Fibroblast of the aortic adventitia (primary cell): Measurements from ENCODE around the gene CALHM2. TPM values are rescaled to one million over a fixed set of nuclear protein-coding genes. Genes with fewer than 3 reads are reported as not detected.
A peak's percentile ranks its signal among the peaks of the same experiment; 100 is the strongest.

Experiments used
- DNase-seq: peaks from one replicate; pipeline ENCODE4 v3.0.0-alpha.2; 2010; ENCODE audit warnings: low read depth
- H3K4me3 ChIP-seq: 2 replicates; pipeline ENCODE4 v1.5.1; 2011; ENCODE audit warnings: low read depth, mild to moderate bottlenecking, control low read depth, low read length, moderate library complexity
- total RNA-seq: library from RNA; depleted of rRNA; stranded (reverse); fragments of >200 nt; gene quantifications from 2 replicates; pipeline ENCODE4 v1.2.3, GENCODE V29; 2012; ENCODE audit warnings: low replicate concordance
- TF ChIP-seq, protein P1 (sequence below): IDR thresholded peaks from 2 replicates; pipeline ENCODE4 v1.5.1; 2011; ENCODE audit warnings: mild to moderate bottlenecking, low read length, control low read depth, inconsistent platforms; ENCODE audit not compliant: insufficient read depth

CALHM2 gene
- total RNA-seq, 1 donor: 57.6 TPM

DNA sequence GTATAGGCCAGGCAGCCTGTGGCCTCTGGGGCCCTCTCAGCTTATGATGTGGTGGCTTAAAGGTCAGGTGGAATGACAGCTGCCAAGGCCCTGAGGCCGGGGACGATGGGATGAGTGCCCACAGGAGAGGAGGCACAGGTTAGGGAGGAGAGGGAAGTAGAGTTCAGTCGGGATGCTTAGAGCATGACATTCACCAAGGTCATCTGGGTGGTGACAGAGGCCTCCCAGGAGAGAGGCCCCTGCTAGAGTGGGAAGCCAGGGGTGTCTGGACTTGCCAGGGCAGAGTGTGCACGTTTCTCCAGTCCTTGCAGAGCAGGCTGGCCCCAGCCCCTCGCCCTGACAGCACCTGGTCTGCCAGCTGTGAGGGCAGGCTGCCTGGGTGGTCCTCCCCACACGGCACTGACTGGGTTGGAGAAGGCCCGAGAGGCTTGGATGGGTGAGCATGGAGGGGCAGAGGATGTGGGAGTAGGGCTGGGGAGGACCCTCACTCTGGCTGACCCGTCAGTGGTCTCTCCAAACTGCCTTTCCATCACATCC, 5.1 kb upstream of the CALHM2 start:
- DNase-seq: no peak
- no peak overlapping the region for H3K4me3 ChIP-seq
- TF ChIP-seq, protein P1, sequence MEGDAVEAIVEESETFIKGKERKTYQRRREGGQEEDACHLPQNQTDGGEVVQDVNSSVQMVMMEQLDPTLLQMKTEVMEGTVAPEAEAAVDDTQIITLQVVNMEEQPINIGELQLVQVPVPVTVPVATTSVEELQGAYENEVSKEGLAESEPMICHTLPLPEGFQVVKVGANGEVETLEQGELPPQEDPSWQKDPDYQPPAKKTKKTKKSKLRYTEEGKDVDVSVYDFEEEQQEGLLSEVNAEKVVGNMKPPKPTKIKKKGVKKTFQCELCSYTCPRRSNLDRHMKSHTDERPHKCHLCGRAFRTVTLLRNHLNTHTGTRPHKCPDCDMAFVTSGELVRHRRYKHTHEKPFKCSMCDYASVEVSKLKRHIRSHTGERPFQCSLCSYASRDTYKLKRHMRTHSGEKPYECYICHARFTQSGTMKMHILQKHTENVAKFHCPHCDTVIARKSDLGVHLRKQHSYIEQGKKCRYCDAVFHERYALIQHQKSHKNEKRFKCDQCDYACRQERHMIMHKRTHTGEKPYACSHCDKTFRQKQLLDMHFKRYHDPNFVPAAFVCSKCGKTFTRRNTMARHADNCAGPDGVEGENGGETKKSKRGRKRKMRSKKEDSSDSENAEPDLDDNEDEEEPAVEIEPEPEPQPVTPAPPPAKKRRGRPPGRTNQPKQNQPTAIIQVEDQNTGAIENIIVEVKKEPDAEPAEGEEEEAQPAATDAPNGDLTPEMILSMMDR: no peak

DNA sequence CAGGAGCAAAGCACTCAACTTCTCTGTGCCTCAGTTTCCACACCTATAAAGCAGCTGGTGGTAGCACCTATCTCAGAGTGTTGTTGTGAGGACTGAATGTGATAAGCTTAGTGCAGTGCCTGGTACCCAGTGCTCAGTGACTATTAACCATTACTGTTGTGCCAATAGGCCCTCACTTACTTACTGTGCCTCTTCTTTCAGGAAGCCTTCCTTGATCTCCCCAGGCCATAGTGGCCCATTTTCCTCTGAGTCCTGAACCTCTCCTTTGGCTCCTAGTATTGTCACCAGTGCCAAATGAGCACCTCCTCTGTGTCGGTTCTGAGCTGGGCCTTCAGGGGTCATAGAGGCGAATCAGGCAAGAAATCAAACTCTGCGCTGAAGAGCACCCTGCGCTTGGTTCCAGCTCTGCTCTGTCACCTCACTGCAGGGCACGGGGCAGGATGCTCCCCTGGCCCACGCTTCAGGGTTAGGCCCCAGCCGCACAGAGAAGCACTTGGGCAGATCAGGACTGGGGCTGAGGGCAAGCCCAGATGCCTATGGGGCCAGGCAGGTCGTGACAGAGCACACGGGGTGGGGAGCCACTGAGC, 4.0 kb upstream of the CALHM2 start:
- TF ChIP-seq, protein P1: no peak
- DNase-seq: no peak
- H3K4me3 ChIP-seq: no peak overlapping the region

DNA sequence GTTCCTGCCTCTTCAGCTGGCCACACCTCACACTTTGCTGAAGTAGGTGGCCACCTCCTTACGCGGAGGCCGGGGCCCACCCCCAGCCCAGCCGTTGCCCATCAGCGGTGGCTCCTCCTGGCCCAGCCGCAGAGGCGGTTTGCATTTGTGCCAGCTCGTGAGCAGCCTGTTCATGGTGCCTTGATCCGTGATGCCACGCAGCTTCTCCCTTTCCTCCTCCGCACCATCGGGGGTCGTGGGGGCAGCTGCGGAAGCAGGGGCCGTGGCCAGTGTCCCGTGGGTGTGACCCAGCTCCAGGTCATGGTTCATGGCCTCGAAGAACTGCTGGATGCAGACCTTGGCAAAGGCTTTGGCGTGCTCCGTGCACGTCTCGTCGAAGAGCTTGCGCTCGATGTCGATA, 3.1 kb upstream of the CALHM2 start:
- H3K4me3 ChIP-seq: no peak overlapping the region
- DNase-seq: no peak
- TF ChIP-seq, protein P1: no peak

DNA sequence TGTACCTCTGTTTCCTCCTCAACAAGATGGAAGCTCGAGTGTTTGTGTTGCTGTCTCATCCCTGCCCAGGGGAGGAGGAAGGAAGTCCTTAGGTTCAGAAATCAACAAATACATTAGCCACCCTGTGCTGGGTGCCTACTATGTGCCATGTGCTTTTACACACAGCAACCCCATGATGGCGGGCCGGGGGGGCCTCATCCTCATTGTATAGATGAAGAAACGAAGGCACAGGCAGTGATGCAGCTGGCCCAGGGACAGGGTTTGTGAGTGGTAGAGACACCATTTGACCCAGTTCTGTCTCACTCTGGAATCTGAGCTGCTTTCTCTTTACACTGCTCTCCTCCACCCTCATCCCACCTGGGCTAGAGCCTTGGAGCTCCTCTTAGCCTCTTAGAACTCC, 1.9 kb upstream of the CALHM2 start:
- TF ChIP-seq, protein P1: no peak
- no peak for DNase-seq
- no peak overlapping the region for H3K4me3 ChIP-seq

DNA sequence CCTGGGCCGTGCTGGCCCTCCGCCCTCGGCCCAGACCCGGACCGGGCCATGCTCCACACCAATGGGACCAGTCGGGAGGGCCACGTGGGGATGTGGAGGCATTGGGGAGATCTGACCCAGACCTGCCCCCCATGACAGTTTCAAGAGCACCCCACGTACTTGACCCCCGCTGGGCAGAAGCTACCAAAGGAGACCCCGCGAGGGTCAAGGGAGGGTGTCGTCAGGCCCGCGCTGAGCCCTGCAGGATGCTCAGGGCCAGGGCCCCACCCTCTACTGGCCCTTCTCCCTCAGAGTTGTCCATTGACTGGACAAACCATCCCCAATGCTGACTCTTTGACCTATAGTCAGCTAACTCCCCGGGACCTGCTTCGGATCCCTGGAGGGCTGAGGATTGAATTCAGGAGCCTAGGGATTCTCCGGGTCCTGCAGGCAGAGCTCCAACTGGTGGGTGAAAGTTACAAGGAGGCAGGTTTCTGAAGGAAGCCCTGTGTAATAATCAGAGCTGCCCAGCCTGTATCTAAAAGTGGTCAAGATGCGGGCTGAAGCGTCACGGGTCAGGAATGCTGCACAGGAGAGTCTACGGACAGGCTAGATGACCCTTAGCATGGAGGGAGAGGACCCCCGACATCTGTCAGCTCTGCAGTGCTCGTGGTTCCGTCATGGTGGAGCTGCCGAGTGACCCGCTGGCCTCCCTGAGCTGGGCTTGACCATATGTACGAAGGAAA, 498 bp upstream of the CALHM2 start:
- H3K4me3 ChIP-seq: peak overlapping the region; percentile 87
- TF ChIP-seq, protein P1: no peak
- DNase-seq: peak; percentile 31

DNA sequence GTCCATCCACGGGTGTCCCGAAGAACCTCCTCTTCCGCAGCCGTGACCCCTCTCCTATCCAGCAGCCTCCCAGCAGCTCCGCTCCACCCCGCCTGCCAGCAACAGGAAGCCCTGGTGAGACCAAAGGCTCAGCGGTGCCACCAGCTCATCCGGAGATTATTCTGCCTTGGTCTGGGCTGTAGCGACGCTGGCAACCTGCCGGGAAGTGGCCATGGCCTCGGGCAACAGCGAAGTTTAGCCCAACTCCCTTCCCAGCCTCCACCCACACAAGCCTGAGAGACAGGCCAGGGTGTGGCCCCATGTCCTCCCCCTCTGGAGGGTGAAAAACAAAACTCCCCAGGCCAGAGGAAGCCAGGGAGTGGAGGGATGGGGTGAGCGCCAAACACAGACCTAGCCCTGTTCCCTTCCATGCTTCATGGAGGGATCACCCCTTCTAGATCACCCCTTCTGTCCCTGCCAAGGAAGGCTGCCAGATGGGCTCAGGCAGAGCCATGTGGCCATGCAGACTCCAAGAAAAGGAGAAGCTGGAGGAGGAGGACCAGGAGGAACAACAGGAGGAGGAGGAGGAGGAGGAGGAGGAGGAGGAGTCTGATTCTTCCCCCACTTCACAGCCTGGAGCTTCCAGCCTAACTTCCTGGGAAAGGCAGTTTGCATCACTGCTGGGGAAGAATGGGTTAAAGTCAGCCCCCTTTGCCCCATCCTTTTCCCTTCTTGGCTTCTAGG, 918 bp downstream of the CALHM2 start:
- peak overlapping the region; percentile 87 for H3K4me3 ChIP-seq
- TF ChIP-seq, protein P1: no peak
- peak; percentile 75 for DNase-seq
